Natural killer cell (primary cell): ENCODE results near the gene MYLK4. TPM values are rescaled to one million over a fixed set of nuclear protein-coding genes. Genes with fewer than 3 reads are reported as not detected.
A peak's percentile ranks its signal among the peaks of the same experiment; 100 is the strongest.

Source experiments
- ATAC-seq, 3 donors: fragments of 150-1000 bp in 2 of 3; fragments of 200-7000 bp in 1 of 3; cut with Tn5 transposase; 1 replicate in 1 of 3; 2 replicates in 2 of 3; pipeline ENCODE4 v1.10.0; 2021; ENCODE audit warnings: mild to moderate bottlenecking in 2 of 3, moderate library complexity in 2 of 3
- DNase-seq, 2 donors: peaks; one replicate each; pipeline versions ENCODE4 v3.0.0 to v3.0.0-alpha.2; 2013 to 2021; ENCODE audit warnings: mixed read lengths in 1 of 2
- H3K27ac ChIP-seq: one replicate; pipeline ENCODE4 v1.5.1; 2013; ENCODE audit warnings: mild to moderate bottlenecking, low read length
- H3K27me3 ChIP-seq: one replicate; pipeline ENCODE4 v1.6.1; 2013; ENCODE audit warnings: low read length; ENCODE audit not compliant: control insufficient read depth, insufficient read depth
- H3K36me3 ChIP-seq: one replicate; pipeline ENCODE4 v1.6.1; 2013; ENCODE audit warnings: low read length; ENCODE audit not compliant: control insufficient read depth, insufficient read depth
- H3K4me1 ChIP-seq: one replicate; pipeline ENCODE4 v1.6.1; 2013; ENCODE audit warnings: low read length; ENCODE audit not compliant: control insufficient read depth, insufficient read depth
- H3K4me3 ChIP-seq: one replicate; pipeline ENCODE4 v1.5.1; 2013; ENCODE audit warnings: low read length
- H3K9me3 ChIP-seq: one replicate; pipeline ENCODE4 v1.6.1; 2013; ENCODE audit warnings: low read length; ENCODE audit not compliant: control insufficient read depth, insufficient read depth
- H3K27ac Mint-ChIP-seq, 2 donors: one replicate each; pipeline ENCODE4 v1.8.0; 2022; ENCODE audit warnings: mild to moderate bottlenecking in 2 of 2, mixed read lengths in 2 of 2, moderate library complexity in 1 of 2
- H3K27me3 Mint-ChIP-seq, 2 donors: one replicate each; pipeline ENCODE4 v1.8.0; 2022; ENCODE audit warnings: low read depth in 2 of 2, mixed read lengths in 2 of 2
- H3K36me3 Mint-ChIP-seq: one replicate; pipeline ENCODE4 v1.8.0; 2022; ENCODE audit warnings: mixed read lengths
- H3K4me1 Mint-ChIP-seq, 2 donors: one replicate each; pipeline ENCODE4 v1.8.0; 2022; ENCODE audit warnings: mixed read lengths in 2 of 2
- H3K4me3 Mint-ChIP-seq: one replicate; pipeline ENCODE4 v1.8.0; 2022; ENCODE audit warnings: mild to moderate bottlenecking, moderate library complexity, mixed read lengths
- H3K9me3 Mint-ChIP-seq, 2 donors: one replicate each; pipeline ENCODE4 v1.8.0; 2022; ENCODE audit warnings: mixed read lengths in 2 of 2
- WGBS: methylation state at CpG from one replicate; pipeline ENCODE4 v1.1.7; 2013; ENCODE audit warnings: missing lambda C conversion rate; ENCODE audit not compliant: insufficient coverage; 5-methylcytosine and 5-hydroxymethylcytosine counted together
- intact Hi-C: fragments of 100-400 bp; cut with micrococcal nuclease; formaldehyde crosslinking; loops from one replicate; pipeline ENCODE4 v1.14.2; 2022
- total RNA-seq, 4 donors: library from RNA; stranded (reverse); fragments of 120-200 nt in 1 of 4; gene quantifications; one replicate each; pipeline versions ENCODE4 v1.2.3 to v1.2.4, GENCODE V29; 2013 to 2022
- TF ChIP-seq, protein P1 (sequence below): fragments of 200-600 bp; IDR thresholded peaks from one replicate; pipeline ENCODE4 v1.8.0; 2022; ENCODE audit warnings: antibody characterized with exemption

Gene MYLK4
- total RNA-seq, 3 donors from 2014 or later (not counting 1 experiment from before 2014, with no cell fraction given) = 0.45 to 1.1 (median 0.88) TPM

DNA sequence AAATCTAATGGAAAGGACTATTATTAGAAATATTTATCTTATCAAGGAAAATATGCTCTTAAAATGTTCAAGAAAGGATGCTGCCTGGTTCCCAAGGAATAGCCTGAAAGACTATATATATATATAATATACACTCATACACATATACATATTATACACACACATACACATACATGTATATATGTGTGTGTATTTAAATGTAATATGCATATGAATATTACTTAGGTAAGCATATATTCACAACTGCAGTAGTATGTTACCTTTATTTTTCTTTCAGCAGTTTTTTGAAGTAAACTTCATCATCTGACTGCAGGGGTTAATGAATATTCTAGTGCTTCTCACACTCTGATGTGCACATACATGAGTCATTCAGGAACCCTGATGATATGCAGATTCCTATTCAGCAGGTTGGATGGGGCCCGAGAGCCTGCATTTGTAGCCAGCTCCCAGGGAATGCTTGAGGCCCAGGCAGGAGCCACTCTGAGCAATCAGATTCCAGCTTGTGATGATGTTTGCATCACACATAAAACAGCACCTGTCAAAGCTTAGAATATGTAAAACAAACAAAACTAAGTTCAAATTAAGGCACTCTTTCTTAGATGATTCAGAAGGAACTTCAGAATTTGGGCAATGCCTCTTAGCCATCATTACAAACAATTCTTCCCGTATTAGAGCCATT lies 16.1 kb downstream of the MYLK4 start:
- TF ChIP-seq, protein P1, sequence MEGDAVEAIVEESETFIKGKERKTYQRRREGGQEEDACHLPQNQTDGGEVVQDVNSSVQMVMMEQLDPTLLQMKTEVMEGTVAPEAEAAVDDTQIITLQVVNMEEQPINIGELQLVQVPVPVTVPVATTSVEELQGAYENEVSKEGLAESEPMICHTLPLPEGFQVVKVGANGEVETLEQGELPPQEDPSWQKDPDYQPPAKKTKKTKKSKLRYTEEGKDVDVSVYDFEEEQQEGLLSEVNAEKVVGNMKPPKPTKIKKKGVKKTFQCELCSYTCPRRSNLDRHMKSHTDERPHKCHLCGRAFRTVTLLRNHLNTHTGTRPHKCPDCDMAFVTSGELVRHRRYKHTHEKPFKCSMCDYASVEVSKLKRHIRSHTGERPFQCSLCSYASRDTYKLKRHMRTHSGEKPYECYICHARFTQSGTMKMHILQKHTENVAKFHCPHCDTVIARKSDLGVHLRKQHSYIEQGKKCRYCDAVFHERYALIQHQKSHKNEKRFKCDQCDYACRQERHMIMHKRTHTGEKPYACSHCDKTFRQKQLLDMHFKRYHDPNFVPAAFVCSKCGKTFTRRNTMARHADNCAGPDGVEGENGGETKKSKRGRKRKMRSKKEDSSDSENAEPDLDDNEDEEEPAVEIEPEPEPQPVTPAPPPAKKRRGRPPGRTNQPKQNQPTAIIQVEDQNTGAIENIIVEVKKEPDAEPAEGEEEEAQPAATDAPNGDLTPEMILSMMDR = no peak
- ATAC-seq (no peak), DNase-seq (no peak)
- Histone ChIP-seq H3K36me3 (no peaks in the 10 kb centered on the region), H3K4me3 (no peak overlapping the region), H3K4me1 (no peaks in the 10 kb centered on the region), H3K27me3 (no peaks in the 10 kb centered on the region), H3K9me3 (no peaks in the 10 kb centered on the region), H3K27ac (no peak overlapping the region)
- no peaks in the 10 kb centered on the region for H3K36me3 Mint-ChIP-seq
- WGBS = 92% methylated on average over 2 of the region's 2 CpGs
- H3K4me3 Mint-ChIP-seq = no peak overlapping the region
- no peaks in the 10 kb centered on the region for H3K9me3 Mint-ChIP-seq
- peaks cover 4 to 6% of the 10 kb centered on the region in 2 donors for H3K27me3 Mint-ChIP-seq
- no peak overlapping the region for H3K27ac Mint-ChIP-seq
- intact Hi-C loops = no loop called here
- H3K4me1 Mint-ChIP-seq = peaks cover 0 to 4% of the 10 kb centered on the region in 2 donors

DNA sequence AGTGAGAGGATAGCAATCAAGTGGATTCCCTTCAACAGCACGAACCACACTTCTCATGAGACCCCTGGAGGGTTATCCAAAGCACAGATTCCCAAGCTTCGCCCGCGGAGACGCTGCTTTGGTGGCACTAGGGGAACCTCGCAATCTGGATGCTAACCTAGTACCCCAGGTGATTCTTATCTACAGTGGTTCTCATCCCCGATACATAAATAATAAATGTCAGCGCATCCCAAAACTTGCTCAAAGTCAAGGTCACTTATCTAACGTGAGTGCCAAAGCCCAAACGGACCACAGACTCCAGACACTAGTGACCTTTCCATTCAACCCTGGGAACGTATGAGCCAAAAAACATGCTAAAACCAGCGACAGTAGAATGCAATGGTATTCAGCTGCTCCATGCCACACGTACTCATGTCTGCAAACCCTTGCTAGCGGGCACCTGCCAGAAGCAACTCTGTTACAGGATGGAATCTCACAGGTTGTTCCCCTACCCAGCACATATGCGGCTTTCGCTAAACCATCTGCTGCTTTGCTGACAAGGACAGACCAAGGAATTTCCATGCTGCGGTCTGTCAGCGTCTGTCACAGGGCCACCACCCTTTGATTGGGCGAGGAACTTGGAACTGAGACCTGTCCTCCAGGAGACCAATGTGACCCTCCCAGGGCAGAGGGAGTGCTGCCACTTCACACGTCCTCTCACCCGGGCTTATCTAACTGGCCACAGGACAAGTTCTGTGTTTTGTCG lies 16.8 kb downstream of the MYLK4 start:
- Histone ChIP-seq H3K4me3 (no peak overlapping the region), H3K9me3 (no peaks in the 10 kb centered on the region), H3K27ac (peak overlapping the region; percentile 40), H3K27me3 (no peaks in the 10 kb centered on the region), H3K4me1 (no peaks in the 10 kb centered on the region), H3K36me3 (no peaks in the 10 kb centered on the region)
- Mint-ChIP-seq H3K4me1 (peaks cover 0 to 4% of the 10 kb centered on the region in 2 donors), H3K9me3 (no peaks in the 10 kb centered on the region), H3K4me3 (no peak overlapping the region), H3K36me3 (no peaks in the 10 kb centered on the region), H3K27me3 (peaks cover 4 to 6% of the 10 kb centered on the region in 2 donors), H3K27ac (no peak overlapping the region)
- intact Hi-C loops = no loop called here
- DNase-seq (no peak), ATAC-seq (no peak)
- 91% methylated on average over 21 of the region's 22 CpGs for WGBS
- TF ChIP-seq, protein P1 = no peak

DNA sequence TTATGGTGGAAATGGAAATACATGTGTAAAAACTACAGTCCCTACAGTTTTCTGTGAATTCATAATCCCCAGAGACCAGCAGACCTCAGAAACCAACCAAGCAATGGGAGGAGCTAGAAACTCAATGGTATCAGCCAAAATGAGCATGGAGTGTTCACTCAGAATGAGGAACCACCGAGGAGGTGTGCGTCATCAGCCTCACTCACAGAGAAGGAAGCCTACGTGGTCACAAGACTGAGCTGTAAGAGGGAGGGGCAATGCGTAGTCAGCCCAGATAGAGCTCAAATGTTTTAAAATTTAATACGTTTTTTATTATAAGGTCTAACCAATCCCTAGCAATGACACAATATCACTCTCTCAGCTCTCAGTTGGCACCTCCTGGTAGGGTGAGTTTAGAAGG lies 17.4 kb downstream of the MYLK4 start:
- TF ChIP-seq, protein P1 = no peak
- no peaks in the 10 kb centered on the region for H3K9me3 Mint-ChIP-seq
- Histone ChIP-seq H3K36me3 (no peaks in the 10 kb centered on the region), H3K9me3 (no peaks in the 10 kb centered on the region), H3K4me3 (no peak overlapping the region), H3K27ac (peak overlapping the region; percentile 40), H3K4me1 (no peaks in the 10 kb centered on the region), H3K27me3 (no peaks in the 10 kb centered on the region)
- no peaks in the 10 kb centered on the region for H3K36me3 Mint-ChIP-seq
- H3K27ac Mint-ChIP-seq = no peak overlapping the region
- H3K4me3 Mint-ChIP-seq = no peak overlapping the region
- DNase-seq = peak in 1 of 2 donors; percentile 49
- H3K4me1 Mint-ChIP-seq = peaks cover 0 to 4% of the 10 kb centered on the region in 2 donors
- WGBS = 20% methylated on average over 4 of the region's 5 CpGs
- intact Hi-C loops = no loop called here
- peak; percentile 90 to 92 (median 90) for ATAC-seq
- peaks cover 6 to 8% of the 10 kb centered on the region in 2 donors for H3K27me3 Mint-ChIP-seq
